Kasumi-1 (cell line): ENCODE data around the gene TMEM132A.

Experiments used
- DNase-seq, 2 experiments: peaks; one replicate each; lab custom pipeline; 2025; lab: John Stamatoyannopoulos, UW

The TMEM132A gene

DNA sequence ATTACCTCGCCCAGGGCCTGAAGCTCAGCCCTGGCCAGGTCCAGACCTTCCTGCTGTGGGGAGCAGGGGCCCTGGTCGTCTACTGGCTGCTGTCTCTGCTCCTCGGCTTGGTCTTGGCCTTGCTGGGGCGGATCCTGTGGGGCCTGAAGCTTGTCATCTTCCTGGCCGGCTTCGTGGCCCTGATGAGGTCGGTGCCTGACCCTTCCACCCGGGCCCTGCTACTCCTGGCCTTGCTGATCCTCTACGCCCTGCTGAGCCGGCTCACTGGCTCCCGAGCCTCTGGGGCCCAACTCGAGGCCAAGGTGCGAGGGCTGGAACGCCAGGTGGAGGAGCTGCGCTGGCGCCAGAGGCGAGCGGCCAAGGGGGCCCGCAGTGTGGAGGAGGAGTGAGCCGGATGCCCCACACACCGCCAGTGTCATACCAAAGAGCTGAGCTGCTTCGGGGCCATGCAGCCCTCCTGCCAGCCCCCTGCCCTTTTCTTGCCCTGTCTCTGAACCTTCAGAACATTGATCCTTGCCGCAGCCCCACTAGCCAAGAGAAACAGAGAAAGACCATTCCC, 2.4 kb upstream of the TMEM132A start:
- DNase-seq, result no peak

- DNase-seq, result no peak
These were observed 1.4 kb upstream of the TMEM132A start for GRCh38 chr11:60922906-60923305.

GRCh38 chr11:60923326-60923725, 934 bp upstream of the TMEM132A start:
- DNase-seq, result peak in 1 of 2 experiments; percentile 7

GRCh38 chr11:60923800-60924109, 505 bp upstream of the TMEM132A start:
- DNase-seq, result no peak

DNA sequence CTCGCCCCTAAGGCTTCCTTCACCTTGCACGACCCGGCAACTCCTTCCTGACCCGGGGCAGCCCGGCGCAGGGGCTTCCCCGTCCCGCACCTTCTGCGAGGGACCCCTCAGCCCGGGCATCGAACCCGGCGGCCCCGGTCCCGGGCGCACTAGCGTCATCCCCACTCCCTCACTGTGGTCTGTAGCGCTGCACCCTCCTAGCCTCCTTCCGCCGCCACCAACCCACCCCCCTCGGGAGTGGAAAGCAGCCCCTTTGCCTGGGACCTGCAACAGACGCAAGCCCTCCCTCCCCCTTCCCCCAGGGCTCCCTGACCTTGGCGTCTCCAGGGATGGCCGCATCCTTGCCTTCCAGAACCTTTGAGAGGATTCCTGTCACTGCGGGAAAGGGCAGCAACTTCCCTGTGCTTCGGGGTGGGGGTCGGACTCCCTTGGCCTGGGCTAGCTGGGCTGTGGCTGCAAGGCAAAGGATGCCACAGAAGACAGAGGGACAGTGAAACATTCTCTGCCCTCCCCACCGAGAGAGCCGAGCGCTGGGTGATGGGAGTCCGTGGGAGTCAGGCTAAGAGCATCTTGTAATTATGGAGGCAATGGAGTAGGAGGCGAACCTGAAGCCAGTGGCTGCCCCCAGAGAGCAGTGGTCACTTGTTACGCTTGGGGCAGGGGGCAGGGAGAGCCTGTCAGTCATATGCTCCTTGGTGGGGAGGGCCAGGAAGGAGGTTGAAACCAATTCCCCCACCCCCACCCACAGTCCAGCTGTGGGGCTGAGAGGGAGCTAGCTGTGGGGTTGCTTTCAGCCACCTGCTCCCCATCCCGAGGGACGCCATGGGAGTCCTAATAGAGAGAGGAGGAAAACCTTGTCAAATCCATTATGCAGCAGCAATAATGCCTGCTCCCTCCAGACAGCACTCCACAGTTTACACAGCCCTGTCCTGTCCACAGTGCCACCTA, 920 bp downstream of the TMEM132A start:
- no peak for DNase-seq

DNA sequence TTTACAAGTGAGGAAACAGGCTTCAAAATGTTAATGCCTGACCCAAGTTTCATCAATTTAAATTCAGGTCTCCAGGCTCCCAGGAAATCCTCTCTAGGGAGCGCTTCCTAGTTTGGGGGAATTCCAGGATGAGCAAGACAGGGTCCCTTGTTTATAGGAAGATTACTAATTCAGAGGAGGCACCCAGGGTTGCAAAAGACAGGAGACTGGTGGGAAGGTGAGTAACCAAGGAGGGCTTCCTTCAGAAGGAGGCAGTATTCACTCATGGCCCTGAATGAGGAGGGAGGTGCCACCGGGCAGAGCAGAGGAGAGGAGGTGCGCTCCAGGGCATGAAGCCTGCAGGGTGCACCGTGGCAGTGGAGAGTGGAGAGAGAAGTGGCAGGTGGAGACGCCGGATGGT, 1.6 kb downstream of the TMEM132A start:
- DNase-seq, result no peak

DNA sequence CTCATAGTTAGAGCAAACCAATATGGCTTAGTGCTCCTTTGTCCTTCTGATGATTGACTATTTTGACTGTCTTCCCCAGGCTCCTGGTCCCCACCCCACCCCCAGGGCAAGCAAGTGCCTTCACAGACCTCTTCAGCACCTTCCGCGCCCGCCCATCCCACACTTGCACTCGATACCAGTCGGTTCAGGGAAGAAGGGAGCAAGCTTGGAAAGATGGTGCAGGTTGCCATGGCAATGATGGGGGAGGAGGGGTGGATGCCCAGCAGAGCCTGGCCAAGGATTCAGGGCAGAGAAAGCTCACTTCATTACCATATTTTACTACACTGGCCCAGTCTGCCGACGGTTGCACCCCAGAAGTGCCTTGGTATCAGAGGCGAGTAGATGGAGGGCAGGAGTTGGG, 2.2 kb downstream of the TMEM132A start:
- DNase-seq, result no peak

DNA sequence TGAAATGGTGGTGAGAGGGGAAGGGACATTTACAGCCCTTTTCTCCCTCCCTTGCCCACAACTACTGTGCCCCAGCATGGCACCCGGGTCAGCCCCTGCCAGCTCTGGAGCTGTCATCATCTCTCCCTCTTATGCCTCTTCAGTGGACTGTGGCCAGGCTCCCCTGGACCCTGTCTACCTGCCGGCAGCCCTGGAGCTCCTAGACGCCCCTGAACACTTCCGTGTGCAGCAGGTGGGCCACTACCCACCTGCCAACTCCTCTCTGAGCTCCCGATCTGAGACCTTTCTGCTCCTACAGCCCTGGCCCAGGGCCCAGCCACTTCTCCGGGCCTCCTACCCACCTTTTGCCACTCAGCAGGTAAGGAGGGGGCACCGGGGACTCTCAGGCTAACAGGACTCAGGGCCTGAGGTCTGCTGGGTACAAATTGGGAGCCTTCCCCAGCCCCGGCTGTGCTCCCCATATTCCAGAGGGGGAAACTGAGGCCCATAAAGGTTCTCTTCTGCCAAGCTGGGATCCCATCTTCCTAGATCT, 2.9 kb downstream of the TMEM132A start:
- no peak for DNase-seq

- DNase-seq, result no peak
These were observed 3.3 kb downstream of the TMEM132A start for GRCh38 chr11:60927600-60927999.

- no peak for DNase-seq
These were observed 4.3 kb downstream of the TMEM132A start for GRCh38 chr11:60928563-60929001.

DNA sequence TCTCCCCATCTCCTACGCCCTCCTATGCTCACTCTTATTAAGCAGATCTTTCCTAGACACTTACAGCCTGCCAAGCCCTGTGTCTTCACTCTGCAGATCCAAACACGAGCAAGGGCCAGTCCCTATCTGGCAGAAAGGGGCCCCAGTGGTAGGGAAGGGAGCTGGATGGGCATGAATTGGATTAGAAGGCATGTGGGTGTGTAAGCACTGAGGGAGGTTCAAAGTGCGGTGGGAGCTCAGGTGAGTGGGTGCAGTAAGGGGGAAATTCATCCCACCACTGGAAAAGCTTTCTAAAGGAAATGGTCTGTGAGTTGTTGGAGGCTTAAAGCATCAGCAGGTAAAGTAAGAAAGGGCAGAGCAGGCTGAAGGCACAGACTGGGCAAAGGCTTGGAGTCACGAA, 5.5 kb downstream of the TMEM132A start:
- DNase-seq, result no peak

- no peak for DNase-seq
These were observed 6.1 kb downstream of the TMEM132A start for GRCh38 chr11:60930394-60930793.

- no peak for DNase-seq
These were observed 7.7 kb downstream of the TMEM132A start for GRCh38 chr11:60931917-60932316.

DNA sequence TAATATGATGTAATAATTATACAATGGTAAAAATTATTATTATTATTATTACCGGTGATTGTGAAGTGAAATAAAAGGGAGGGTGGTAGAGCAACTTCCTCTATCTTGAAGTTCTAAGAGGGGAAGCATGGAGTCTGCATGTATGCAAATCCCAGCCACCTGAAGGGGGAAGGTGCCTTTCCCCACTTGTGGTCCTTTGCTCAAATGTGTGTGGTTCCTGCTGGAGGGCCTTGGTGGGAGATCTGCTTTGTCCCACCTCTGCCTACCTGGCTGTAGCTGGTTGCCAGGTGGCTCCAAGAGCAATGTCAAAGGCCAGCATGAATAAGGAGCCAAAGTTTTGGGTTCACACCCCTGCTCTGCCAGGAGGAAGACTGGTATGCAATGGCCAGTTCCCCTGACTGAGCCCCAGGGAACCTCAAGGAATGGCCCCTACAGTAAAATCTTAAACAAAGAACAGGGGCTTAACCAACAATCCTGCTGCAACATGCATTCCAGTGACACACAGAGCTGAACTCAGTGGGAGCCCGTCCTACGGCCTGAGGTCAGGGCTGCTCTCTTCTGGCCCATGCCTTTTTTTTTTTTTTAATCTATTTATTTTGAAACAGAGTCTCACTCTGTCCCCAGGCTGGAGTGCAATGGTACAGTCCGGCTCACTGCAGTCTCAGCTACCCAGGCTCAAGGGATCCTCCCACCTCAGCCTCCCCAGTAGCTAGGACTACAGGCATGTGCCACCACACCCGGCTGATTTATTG, 8.5 kb downstream of the TMEM132A start:
- no peak for DNase-seq

- no peak for DNase-seq
These were observed 9.3 kb downstream of the TMEM132A start for GRCh38 chr11:60933416-60934123.

DNA sequence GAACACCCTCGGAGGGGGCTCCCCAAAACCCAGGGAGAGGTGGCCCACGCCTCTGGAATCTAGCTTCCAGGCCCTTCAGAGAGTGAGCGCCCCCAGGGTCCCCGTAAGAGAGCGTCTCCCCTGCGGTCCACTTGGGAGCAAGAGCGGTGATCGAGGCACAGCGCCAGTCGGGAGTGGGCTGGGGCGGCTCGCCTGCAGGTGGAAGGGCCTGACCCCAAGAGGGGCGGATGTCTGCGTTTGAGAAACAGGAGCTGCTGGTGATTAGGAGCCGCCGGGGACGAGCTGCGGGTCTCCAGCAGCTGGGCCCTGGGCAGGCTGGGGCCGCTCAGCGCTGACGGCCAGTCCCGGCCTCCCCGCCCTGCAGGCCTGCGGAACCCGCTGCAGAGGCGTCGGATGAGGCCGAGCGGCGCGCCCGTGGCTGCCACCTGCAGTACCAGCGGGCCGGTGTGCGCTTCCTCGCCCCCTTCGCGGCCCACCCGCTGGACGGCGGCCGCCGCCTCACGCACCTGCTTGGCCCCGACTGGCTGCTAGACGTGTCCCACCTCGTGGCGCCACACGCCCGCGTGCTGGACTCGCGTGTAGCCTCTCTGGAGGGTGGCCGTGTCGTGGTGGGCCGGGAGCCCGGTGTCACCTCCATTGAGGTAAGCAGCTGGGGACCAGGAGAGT, 10.0 kb downstream of the TMEM132A start:
- DNase-seq, result no peak

DNA sequence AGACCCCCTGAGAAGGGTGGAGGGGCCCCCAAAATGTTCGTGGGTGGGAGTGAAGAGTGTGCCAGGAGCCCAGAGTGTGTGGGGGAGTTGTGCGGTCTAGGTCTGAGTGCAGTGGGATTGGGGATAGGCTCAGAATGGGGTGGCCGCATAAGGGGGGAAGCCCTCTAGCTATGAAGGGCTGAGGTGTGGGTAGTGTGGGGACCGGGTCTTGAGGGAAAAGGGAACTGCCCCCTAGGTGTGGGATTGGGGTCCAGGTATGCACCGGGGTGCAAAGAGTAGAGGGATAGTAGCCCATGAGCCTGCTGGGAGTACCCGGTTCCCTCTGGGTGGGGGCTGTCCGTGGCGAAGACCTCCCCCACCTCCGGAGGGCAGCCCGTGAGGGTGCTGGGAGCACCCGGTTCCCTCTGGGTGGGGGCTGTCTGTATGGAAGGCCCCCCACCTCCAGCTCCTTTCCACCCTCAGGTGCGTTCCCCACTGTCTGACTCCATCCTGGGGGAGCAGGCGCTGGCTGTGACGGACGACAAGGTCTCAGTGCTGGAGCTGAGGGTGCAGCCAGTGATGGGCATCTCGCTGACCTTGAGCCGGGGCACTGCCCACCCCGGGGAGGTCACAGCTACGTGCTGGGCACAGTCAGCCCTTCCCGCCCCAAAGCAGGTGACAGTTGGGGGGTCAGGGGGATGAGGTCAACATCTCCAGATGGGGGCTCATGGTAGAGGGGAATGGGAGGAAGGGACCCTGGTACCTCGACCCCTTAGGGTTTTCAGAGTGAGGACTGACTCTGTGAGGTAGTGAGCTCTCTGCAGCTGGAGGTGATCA, 10.7 kb downstream of the TMEM132A start:
- DNase-seq, result no peak

DNA sequence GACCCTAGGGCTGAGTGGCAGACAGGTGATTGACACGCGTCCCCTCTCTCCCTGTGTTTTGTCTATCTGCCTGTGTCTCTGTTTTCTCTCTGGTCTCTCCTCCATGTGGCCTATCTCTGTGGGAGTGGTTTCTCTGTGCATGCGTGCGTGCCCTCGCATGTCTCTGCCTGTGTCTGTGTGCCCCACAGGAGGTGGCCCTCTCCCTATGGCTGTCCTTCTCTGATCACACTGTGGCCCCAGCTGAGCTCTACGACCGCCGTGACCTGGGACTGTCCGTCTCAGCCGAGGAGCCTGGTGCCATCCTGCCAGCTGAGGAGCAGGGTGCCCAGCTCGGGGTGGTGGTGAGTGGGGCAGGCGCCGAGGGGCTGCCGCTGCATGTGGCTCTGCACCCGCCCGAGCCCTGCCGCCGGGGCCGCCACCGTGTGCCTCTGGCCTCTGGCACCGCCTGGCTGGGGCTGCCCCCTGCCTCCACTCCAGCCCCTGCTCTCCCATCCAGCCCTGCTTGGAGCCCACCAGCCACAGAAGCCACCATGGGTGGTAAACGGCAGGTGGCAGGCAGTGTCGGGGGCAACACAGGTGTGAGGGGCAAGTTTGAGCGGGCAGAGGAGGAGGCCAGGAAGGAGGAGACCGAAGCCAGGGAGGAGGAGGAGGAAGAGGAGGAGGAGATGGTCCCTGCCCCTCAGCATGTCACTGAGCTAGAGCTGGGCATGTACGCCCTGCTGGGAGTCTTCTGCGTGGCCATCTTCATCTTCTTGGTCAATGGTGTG, 11.6 kb downstream of the TMEM132A start:
- DNase-seq, result no peak

- DNase-seq, result no peak
These were observed 12.3 kb downstream of the TMEM132A start for GRCh38 chr11:60936467-60937143.
